ENCODE results near the gene FMR1NB. TPM values are rescaled to one million over a fixed set of nuclear protein-coding genes. Genes with fewer than 3 reads are reported as not detected.

Gene FMR1NB
- total RNA-seq, 1 experiment from 2014 or later, result not detected

DNA sequence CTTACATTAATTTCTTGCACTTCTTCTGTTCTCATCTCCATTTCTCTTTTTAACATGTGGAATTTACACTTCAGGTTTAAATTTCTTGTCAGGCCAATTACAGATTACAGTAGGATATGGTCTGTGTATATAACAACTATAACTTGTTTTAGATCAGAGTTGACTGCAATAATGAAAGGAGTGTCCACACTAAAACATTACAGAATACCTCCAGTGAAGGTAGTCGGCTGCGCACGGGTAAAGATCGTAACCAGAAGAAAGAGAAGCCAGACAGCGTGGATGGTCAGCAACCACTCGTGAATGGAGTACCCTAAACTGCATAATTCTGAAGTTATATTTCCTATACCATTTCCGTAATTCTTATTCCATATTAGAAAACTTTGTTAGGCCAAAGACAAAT, 32.6 kb upstream of the FMR1NB start:
- no peak overlapping the region for H3K4me3 ChIP-seq (ENCODE audit: low read depth in 2 of 2, low read length in 2 of 2)
- ChIA-PET POLR2A (no interaction called here), CTCF (no interaction called here)
- TF ChIP-seq POLR2AphosphoS5 (IDR thresholded peaks at IDR 0.05; ENCODE audit: low read depth, low read length) (no peak), SIN3A (IDR thresholded peaks at IDR 0.05; ENCODE audit: borderline replicate concordance, insufficient read depth, low read depth, low read length) (no peak), CTCF (IDR thresholded peaks at IDR 0.05) (no peak), TCF7L2 (IDR thresholded peaks at IDR 0.05; ENCODE audit: low read depth, low read length) (no peak)
- TF ChIP-seq, protein P1, sequence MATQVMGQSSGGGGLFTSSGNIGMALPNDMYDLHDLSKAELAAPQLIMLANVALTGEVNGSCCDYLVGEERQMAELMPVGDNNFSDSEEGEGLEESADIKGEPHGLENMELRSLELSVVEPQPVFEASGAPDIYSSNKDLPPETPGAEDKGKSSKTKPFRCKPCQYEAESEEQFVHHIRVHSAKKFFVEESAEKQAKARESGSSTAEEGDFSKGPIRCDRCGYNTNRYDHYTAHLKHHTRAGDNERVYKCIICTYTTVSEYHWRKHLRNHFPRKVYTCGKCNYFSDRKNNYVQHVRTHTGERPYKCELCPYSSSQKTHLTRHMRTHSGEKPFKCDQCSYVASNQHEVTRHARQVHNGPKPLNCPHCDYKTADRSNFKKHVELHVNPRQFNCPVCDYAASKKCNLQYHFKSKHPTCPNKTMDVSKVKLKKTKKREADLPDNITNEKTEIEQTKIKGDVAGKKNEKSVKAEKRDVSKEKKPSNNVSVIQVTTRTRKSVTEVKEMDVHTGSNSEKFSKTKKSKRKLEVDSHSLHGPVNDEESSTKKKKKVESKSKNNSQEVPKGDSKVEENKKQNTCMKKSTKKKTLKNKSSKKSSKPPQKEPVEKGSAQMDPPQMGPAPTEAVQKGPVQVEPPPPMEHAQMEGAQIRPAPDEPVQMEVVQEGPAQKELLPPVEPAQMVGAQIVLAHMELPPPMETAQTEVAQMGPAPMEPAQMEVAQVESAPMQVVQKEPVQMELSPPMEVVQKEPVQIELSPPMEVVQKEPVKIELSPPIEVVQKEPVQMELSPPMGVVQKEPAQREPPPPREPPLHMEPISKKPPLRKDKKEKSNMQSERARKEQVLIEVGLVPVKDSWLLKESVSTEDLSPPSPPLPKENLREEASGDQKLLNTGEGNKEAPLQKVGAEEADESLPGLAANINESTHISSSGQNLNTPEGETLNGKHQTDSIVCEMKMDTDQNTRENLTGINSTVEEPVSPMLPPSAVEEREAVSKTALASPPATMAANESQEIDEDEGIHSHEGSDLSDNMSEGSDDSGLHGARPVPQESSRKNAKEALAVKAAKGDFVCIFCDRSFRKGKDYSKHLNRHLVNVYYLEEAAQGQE (IDR thresholded peaks at IDR 0.05; ENCODE audit: insufficient read depth in 1 of 2, low read depth in 2 of 2, low read length in 1 of 2), result no peak
- in situ Hi-C loops (cut with HindIII; ENCODE audit: low pct_unique_long_range_greater_than_20kb, low sequenced_read_pairs), result no loop called here
- no peaks in the 10 kb centered on the region for H3K4me1 ChIP-seq (ENCODE audit: control insufficient read depth, insufficient read depth, low read length)
- no TSS peak for BruUV-seq (replicated peaks)
- H3K36me3 ChIP-seq (ENCODE audit: control insufficient read depth, insufficient read depth, low read length), result peaks cover 18% of the 10 kb centered on the region
- no peaks in the 10 kb centered on the region for H3K27me3 ChIP-seq (ENCODE audit: control insufficient read depth, insufficient read depth, low read length)
- DNase-seq (ENCODE audit: low read depth, low spot score) (no peak), ATAC-seq (no peak)
- no peaks in the 10 kb centered on the region for H3K9me3 ChIP-seq (ENCODE audit: control insufficient read depth, insufficient read depth, low read depth, low read length)
- H3K27ac ChIP-seq (ENCODE audit: low read length), result no peak overlapping the region
- intact Hi-C loops (cut with micrococcal nuclease; ENCODE audit: unreplicated experiment), result no loop called here

- Histone ChIP-seq H3K27me3 (ENCODE audit: control insufficient read depth, insufficient read depth, low read length) (no peaks in the 10 kb centered on the region), H3K9me3 (ENCODE audit: control insufficient read depth, insufficient read depth, low read depth, low read length) (no peaks in the 10 kb centered on the region), H3K4me1 (ENCODE audit: control insufficient read depth, insufficient read depth, low read length) (no peaks in the 10 kb centered on the region), H3K27ac (ENCODE audit: low read length) (no peak overlapping the region), H3K36me3 (ENCODE audit: control insufficient read depth, insufficient read depth, low read length) (peaks cover 16% of the 10 kb centered on the region), H3K4me3 (ENCODE audit: low read depth in 2 of 2, low read length in 2 of 2) (no peak overlapping the region)
- ATAC-seq (no peak), DNase-seq (ENCODE audit: low read depth, low spot score) (no peak)
- intact Hi-C loops (cut with micrococcal nuclease; ENCODE audit: unreplicated experiment), result no loop called here
- TF ChIP-seq CTCF (IDR thresholded peaks at IDR 0.05), result no peak
- no peak for TF ChIP-seq SIN3A (IDR thresholded peaks at IDR 0.05; ENCODE audit: borderline replicate concordance, insufficient read depth, low read depth, low read length)
- TF ChIP-seq POLR2AphosphoS5 (IDR thresholded peaks at IDR 0.05; ENCODE audit: low read depth, low read length), result no peak
- TF ChIP-seq, protein P1 (IDR thresholded peaks at IDR 0.05; ENCODE audit: insufficient read depth in 1 of 2, low read depth in 2 of 2, low read length in 1 of 2), result no peak
- no peak for TF ChIP-seq TCF7L2 (IDR thresholded peaks at IDR 0.05; ENCODE audit: low read depth, low read length)
- in situ Hi-C loops (cut with HindIII; ENCODE audit: low pct_unique_long_range_greater_than_20kb, low sequenced_read_pairs), result no loop called here
- ChIA-PET POLR2A (no interaction called here), CTCF (no interaction called here)
- no TSS peak for BruUV-seq (replicated peaks)
Observed at GRCh38 chrX:147950352-147950751, 30.8 kb upstream of the FMR1NB start.

Measured in Panc1 (cell line).